GM13976 (cell line): ENCODE measurements around the gene CD2BP2.

Source experiments
- DNase-seq: peaks from one replicate; pipeline ENCODE4 v3.0.0; 2012; ENCODE audit warnings: low spot score
- CTCF ChIP-seq: IDR thresholded peaks from 2 replicates; pipeline ENCODE4 v1.5.1; 2012; ENCODE audit warnings: borderline replicate concordance, mild to moderate bottlenecking; ENCODE audit not compliant: insufficient read depth; ENCODE audit errors: extremely low read depth, missing control alignments, control extremely low read depth
- in situ Hi-C: fragments of 300-500 bp; cut with MboI; formaldehyde crosslinking; loops from one replicate; pipeline ENCODE4 v1.12.0; 2022; ENCODE audit warnings: low sequenced_read_pairs, mixed read lengths, inconsistent platforms; ENCODE audit not compliant: unreplicated experiment

The CD2BP2 gene

GRCh38 chr16:30353438-30354129 lies 1.5 kb downstream of the CD2BP2 start:
- TF ChIP-seq CTCF = no peak
- no peak for DNase-seq
- in situ Hi-C loops = no loop called here

- TF ChIP-seq CTCF = no peak
- no peak for DNase-seq
- in situ Hi-C loops = no loop called here
Measured at GRCh38 chr16:30352488-30353401, 2.4 kb downstream of the CD2BP2 start.

- DNase-seq = no peak
- TF ChIP-seq CTCF = no peak
- in situ Hi-C loops = no loop called here
Measured at GRCh38 chr16:30351586-30352419, 3.3 kb downstream of the CD2BP2 start.

- in situ Hi-C loops = no loop called here
- no peak for TF ChIP-seq CTCF
Measured at GRCh38 chr16:30351001-30351441, 4.1 kb downstream of the CD2BP2 start.

GRCh38 chr16:30350134-30350871 lies 4.8 kb downstream of the CD2BP2 start:
- TF ChIP-seq CTCF = no peak
- in situ Hi-C loops = no loop called here
- peak; percentile 83 for DNase-seq

More at GRCh38 chr16:30351001-30351441, 4.1 kb downstream of the CD2BP2 start:
- no peak for DNase-seq

- in situ Hi-C loops = no loop called here
- no peak for TF ChIP-seq CTCF
- DNase-seq = no peak
Measured at GRCh38 chr16:30349675-30350074, 5.4 kb downstream of the CD2BP2 start.
